Panc1 (cell line): Measurements from ENCODE around the gene ZFP36L2.

Experiments
- POLR2AphosphoS5 ChIP-seq: IDR thresholded peaks from 2 replicates; pipeline ENCODE4 v1.6.1; 2012; ENCODE audit warnings: mild to moderate bottlenecking, low read depth, low read length, moderate library complexity
- TF ChIP-seq, protein P1 (sequence below): fragments of 450-650 bp; IDR thresholded peaks from 2 replicates; pipeline ENCODE4 v1.5.1; 2017; ENCODE audit warnings: mild to moderate bottlenecking
- TF ChIP-seq, protein P2 (sequence below), 2 experiments: IDR thresholded peaks; 2 replicates each; pipeline ENCODE4 v1.6.1; 2011 to 2012; ENCODE audit warnings: low read depth in 2 of 2, control low read depth in 1 of 2, low read length in 1 of 2, mild to moderate bottlenecking in 1 of 2, moderate library complexity in 1 of 2; ENCODE audit not compliant: insufficient read depth in 1 of 2

- TF ChIP-seq, protein P1, sequence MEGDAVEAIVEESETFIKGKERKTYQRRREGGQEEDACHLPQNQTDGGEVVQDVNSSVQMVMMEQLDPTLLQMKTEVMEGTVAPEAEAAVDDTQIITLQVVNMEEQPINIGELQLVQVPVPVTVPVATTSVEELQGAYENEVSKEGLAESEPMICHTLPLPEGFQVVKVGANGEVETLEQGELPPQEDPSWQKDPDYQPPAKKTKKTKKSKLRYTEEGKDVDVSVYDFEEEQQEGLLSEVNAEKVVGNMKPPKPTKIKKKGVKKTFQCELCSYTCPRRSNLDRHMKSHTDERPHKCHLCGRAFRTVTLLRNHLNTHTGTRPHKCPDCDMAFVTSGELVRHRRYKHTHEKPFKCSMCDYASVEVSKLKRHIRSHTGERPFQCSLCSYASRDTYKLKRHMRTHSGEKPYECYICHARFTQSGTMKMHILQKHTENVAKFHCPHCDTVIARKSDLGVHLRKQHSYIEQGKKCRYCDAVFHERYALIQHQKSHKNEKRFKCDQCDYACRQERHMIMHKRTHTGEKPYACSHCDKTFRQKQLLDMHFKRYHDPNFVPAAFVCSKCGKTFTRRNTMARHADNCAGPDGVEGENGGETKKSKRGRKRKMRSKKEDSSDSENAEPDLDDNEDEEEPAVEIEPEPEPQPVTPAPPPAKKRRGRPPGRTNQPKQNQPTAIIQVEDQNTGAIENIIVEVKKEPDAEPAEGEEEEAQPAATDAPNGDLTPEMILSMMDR: no peak
- TF ChIP-seq POLR2AphosphoS5: no peak
- TF ChIP-seq, protein P2, sequence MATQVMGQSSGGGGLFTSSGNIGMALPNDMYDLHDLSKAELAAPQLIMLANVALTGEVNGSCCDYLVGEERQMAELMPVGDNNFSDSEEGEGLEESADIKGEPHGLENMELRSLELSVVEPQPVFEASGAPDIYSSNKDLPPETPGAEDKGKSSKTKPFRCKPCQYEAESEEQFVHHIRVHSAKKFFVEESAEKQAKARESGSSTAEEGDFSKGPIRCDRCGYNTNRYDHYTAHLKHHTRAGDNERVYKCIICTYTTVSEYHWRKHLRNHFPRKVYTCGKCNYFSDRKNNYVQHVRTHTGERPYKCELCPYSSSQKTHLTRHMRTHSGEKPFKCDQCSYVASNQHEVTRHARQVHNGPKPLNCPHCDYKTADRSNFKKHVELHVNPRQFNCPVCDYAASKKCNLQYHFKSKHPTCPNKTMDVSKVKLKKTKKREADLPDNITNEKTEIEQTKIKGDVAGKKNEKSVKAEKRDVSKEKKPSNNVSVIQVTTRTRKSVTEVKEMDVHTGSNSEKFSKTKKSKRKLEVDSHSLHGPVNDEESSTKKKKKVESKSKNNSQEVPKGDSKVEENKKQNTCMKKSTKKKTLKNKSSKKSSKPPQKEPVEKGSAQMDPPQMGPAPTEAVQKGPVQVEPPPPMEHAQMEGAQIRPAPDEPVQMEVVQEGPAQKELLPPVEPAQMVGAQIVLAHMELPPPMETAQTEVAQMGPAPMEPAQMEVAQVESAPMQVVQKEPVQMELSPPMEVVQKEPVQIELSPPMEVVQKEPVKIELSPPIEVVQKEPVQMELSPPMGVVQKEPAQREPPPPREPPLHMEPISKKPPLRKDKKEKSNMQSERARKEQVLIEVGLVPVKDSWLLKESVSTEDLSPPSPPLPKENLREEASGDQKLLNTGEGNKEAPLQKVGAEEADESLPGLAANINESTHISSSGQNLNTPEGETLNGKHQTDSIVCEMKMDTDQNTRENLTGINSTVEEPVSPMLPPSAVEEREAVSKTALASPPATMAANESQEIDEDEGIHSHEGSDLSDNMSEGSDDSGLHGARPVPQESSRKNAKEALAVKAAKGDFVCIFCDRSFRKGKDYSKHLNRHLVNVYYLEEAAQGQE (IDR thresholded peaks at IDR 0.05; ENCODE audit: insufficient read depth in 1 of 2, low read depth in 2 of 2, low read length in 1 of 2): no peak
These were observed 32.2 kb upstream of the ZFP36L2 start for GRCh38 chr2:43258547-43259156.
